Urinary bladder (tissue), 4 donors: ENCODE data around the gene DDR1. TPM values are rescaled to one million over a fixed set of nuclear protein-coding genes. Genes with fewer than 3 reads are reported as not detected.

ENCODE experiments used
- DNase-seq: peaks from one replicate; pipeline ENCODE4 v3.0.0-alpha.2; 2015; ENCODE audit errors: extremely low spot score
- H3K27ac ChIP-seq: one replicate; pipeline ENCODE4 v1.5.1; 2013; ENCODE audit warnings: low read depth, mild to moderate bottlenecking, moderate library complexity
- H3K36me3 ChIP-seq: one replicate; pipeline ENCODE4 v1.6.1; 2013; ENCODE audit warnings: mild to moderate bottlenecking, moderate library complexity; ENCODE audit not compliant: insufficient read depth
- H3K4me1 ChIP-seq: one replicate; pipeline ENCODE4 v1.6.1; 2013; ENCODE audit warnings: mild to moderate bottlenecking, moderate library complexity; ENCODE audit not compliant: insufficient read depth
- H3K4me3 ChIP-seq: one replicate; pipeline ENCODE4 v1.5.1; 2013; ENCODE audit warnings: low read depth, low read length
- WGBS: extraction: QIAGEN DNeasy Blood & Tissue Kit; methylation state at CpG from one replicate; pipeline ENCODE4 v1.1.7; 2013; 5-methylcytosine and 5-hydroxymethylcytosine counted together
- polyA plus RNA-seq: library from polyadenylated mRNA; stranded (reverse); fragments of 200-250 nt; gene quantifications from one replicate; pipeline ENCODE4 v1.2.3, GENCODE V29; 2013
- small RNA-seq: library from RNA; depleted of rRNA; stranded (forward); fragments of <200 nt; gene quantifications from one replicate; pipeline ENCODE3, GENCODE V24; 2014
- total RNA-seq: library from RNA; depleted of rRNA; stranded (reverse); fragments of >200 nt; gene quantifications from one replicate; pipeline ENCODE4 v1.2.3, GENCODE V29; 2014
- donor health status: healthy with polysubstance abuse.
- donor health status: healthy.

The DDR1 gene
- total and polyA plus RNA-seq, 2 donors, result 33.8 to 44.7 TPM

DNA sequence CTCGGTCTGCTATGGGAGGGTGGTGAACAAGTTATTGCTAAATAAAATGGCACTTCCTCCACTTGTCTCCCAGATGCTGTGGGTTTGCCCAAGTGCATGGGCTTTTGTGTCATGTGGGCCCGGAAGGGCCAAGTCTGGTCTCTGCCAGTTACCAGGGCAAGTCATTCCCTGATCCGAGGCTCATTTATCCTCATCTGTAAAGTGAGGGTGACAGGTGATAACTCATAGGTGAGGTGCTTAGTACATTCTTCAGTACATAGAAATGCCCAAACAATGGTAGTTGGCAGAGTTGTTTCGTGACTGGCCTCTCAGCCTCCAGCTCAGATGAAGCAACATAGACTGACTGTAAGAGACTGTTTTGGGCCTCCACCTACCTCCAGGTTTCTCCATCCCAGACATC, 54.4 kb downstream of the DDR1 start:
- Histone ChIP-seq H3K27ac (no peak overlapping the region), H3K4me1 (no peaks in the 10 kb centered on the region), H3K36me3 (no peaks in the 10 kb centered on the region), H3K4me3 (no peak overlapping the region)
- WGBS, result 77% methylated on average over 4 of the region's 4 CpGs
- no peak for DNase-seq

GRCh38 chr6:30939473-30939872, 55.2 kb downstream of the DDR1 start:
- 64% methylated on average over 3 of the region's 3 CpGs for WGBS

DNA sequence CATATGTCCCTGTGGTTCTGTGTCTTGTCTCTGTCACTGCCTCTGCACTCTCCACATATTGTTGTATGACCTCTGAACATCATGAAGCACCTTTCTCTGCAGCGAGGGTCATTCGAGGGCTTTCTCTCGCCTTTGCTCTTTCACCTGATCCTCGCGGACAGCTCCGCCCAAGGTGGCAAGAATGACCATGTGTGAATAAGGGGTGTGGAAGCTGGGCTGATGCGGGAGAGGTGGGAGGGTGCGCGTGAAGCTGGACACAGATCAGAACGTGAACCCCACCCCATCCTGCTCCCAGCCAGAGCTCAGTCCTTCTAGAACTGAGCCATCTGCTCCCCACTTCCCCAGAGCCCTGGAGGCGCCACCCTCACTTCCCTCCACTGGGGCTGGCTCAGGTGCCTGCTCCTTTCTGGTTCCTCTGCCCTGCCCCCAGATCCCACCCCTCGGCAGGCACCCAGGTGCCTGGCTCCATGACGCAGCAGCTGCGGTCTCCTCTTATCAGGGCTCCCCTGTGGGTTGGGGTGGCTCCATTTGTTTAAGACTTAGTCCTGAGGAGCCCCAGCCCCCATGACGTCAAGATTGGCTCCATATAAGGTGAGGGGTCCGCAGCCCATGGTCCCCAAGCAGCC, 56.2 kb downstream of the DDR1 start, which contains the start of gene MUCL3:
Gene MUCL3 (plus strand): TSS at position 613 of the 626 bp plus-strand sequence. CDS start 27 bp downstream, outside the sequence.
- H3K36me3 ChIP-seq, result no peaks in the 10 kb centered on the region
- no peak for DNase-seq
- 73% methylated on average over 16 of the region's 16 CpGs for WGBS
- H3K4me1 ChIP-seq, result no peaks in the 10 kb centered on the region
- no peak within 1 kb of the TSS for H3K4me3 ChIP-seq
- no peak within 1 kb of the TSS for H3K27ac ChIP-seq

More at GRCh38 chr6:30939473-30939872, 55.2 kb downstream of the DDR1 start:
- no peak overlapping the region for H3K27ac ChIP-seq
- DNase-seq, result no peak
- no peaks in the 10 kb centered on the region for H3K4me1 ChIP-seq
- no peak overlapping the region for H3K4me3 ChIP-seq
- H3K36me3 ChIP-seq, result no peaks in the 10 kb centered on the region

DNA sequence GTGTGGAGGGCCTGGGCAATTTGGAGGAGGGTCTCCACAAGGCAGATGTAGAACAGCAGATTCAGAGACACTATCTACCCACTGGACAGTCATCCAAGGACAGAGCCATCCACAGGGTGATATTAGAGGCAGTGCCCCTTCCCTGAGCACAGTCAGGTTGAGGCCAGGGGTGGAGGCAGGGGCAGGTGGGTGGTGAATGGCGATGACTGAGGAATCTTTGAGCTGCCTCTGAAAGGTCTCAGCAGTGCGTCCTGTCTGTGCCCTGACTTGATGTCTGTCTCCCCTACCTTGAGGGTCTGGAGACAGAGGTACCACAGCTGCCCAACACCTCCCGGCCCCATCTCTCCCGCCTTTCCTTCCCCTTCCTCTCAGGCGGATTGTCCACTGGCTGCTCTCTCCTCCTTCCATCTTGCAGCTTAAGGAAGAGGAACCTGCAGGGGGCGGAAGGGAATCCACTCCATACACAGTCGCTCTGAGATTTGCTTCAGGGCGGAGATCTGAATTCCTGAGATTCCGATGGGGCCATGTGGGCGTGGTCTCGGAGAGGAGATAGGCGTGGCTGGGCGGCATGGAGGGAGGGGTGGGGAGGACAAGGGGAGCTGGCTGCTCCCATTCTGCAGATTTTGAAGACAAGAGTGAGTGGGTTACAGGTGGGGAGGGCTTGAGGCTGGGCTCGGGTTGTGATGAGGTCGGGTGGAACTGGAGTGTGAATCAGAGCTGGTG, 58.2 kb downstream of the DDR1 start:
- H3K27ac ChIP-seq, result no peak overlapping the region
- H3K4me1 ChIP-seq, result no peaks in the 10 kb centered on the region
- WGBS, result 13% methylated on average over 15 of the region's 15 CpGs
- no peaks in the 10 kb centered on the region for H3K36me3 ChIP-seq
- no peak overlapping the region for H3K4me3 ChIP-seq
- DNase-seq, result peak; percentile 55

DNA sequence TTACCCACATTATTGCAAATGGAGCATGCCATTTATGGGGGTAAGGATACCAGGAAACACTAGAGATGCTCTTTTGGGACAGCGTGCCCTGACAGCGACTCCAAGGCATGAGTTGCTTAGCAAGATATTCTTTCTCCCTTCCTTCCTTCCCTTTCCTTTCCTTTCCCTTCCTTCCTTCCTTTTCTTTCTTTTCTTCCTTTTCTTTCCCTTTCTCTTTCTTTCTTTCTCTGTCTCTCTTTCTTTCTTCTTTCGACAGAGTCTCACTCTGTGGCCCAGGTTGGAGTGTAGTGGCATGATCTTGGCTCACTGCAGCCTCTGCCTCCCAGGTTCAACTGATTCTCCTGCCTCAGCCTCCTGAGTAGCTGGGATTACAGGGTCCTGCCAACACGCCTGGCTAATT, 59.7 kb downstream of the DDR1 start:
- Histone ChIP-seq H3K27ac (no peak overlapping the region), H3K4me3 (no peak overlapping the region), H3K36me3 (no peaks in the 10 kb centered on the region), H3K4me1 (no peaks in the 10 kb centered on the region)
- DNase-seq, result no peak
- 96% methylated on average over 4 of the region's 4 CpGs for WGBS

DNA sequence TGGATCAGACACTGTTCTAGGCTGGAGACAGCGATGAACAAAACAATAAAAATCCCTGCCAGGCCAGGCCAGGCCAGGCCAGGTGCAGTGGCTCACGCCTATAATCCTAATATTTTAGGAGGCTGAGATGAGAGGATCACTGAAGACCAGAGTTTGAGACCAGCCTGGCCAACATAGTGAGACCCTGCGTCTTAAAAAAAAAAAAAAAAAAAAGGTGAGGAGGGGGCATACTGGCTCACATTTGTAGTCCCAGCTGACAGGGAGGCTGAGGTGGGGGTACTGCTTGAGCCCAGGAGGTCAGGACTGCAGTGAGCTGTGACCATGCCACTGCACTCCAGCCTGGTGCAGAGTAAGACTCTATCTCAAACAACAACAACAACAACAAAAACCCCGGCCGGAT, 61.0 kb downstream of the DDR1 start:
- no peak for DNase-seq
- 79% methylated on average over 5 of the region's 5 CpGs for WGBS

DNA sequence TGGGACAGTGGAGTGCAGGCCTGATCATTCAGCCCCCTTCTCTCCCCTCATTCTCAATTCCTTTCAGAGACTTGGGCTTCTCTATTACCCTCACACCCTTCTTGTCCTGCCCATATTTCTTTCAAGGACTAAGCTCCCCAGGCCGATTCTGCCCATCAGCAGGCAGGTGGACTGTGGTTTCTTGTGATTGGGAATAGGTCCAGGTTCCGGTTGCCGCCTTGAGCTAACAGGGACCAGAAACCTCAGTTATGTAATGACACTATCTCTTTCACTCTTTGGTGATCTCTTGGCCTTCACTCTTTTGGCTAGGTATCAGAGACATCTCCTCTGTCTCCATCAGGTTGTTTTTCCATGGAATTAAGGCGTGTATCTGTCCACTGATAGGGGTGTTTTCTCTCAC, 62.9 kb downstream of the DDR1 start:
- H3K27ac ChIP-seq, result no peak overlapping the region
- H3K36me3 ChIP-seq, result no peaks in the 10 kb centered on the region
- 86% methylated on average over 4 of the region's 4 CpGs for WGBS
- no peaks in the 10 kb centered on the region for H3K4me1 ChIP-seq
- DNase-seq, result no peak
- no peak overlapping the region for H3K4me3 ChIP-seq

More for the DNA sequence above, 61.0 kb downstream of the DDR1 start:
- H3K4me3 ChIP-seq, result no peak overlapping the region
- no peaks in the 10 kb centered on the region for H3K4me1 ChIP-seq
- H3K27ac ChIP-seq, result no peak overlapping the region
- H3K36me3 ChIP-seq, result no peaks in the 10 kb centered on the region

DNA sequence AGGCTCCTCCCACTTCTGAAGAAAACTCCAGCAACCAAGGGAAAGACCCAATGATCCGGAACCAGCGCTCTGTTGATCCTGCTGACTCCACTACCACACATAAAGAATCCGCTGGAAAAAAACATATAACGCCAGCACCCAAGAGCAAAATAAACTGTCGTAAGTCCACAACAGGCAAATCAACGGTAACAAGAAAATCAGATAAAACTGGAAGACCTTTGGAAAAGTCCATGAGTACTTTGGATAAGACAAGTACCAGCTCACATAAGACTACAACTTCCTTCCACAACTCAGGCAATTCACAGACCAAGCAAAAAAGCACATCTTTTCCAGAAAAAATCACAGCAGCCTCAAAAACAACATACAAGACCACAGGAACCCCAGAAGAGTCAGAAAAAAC, 64.5 kb downstream of the DDR1 start:
- Histone ChIP-seq H3K4me1 (no peaks in the 10 kb centered on the region), H3K27ac (no peak overlapping the region), H3K4me3 (no peak overlapping the region), H3K36me3 (no peaks in the 10 kb centered on the region)
- no peak for DNase-seq
- WGBS, result 94% methylated on average over 6 of the region's 6 CpGs

Small RNA genes within 50 kb of the gene (small RNA-seq; reads per million reads assigned to genes)
- not detected for gene RF00019

Other genes with a start within 250 kb of the DDR1 start
- gene C6orf136, start 237.4 kb upstream of the DDR1 start, total RNA-seq, result 6.3 TPM
- 15.9 TPM for gene C6orf136, start 237.4 kb upstream of the DDR1 start, polyA plus RNA-seq
- gene DHX16, start 211.5 kb upstream of the DDR1 start, total RNA-seq, result 16.8 TPM
- 29.5 TPM for gene DHX16, start 211.5 kb upstream of the DDR1 start, polyA plus RNA-seq
- 32.7 TPM for gene PPP1R18, start 197.9 kb upstream of the DDR1 start, total RNA-seq
- gene PPP1R18, start 197.9 kb upstream of the DDR1 start, polyA plus RNA-seq, result 81.9 TPM
- gene NRM, start 193.5 kb upstream of the DDR1 start, total RNA-seq, result 7.0 TPM
- 20.3 TPM for gene NRM, start 193.5 kb upstream of the DDR1 start, polyA plus RNA-seq
- gene MDC1, start 167.2 kb upstream of the DDR1 start, total RNA-seq, result 9.8 TPM
- gene MDC1, start 167.2 kb upstream of the DDR1 start, polyA plus RNA-seq, result 18.3 TPM
- gene TUBB, start 164.2 kb upstream of the DDR1 start, total RNA-seq, result 376 TPM
- 332 TPM for gene TUBB, start 164.2 kb upstream of the DDR1 start, polyA plus RNA-seq
- 40.0 TPM for gene FLOT1, start 141.8 kb upstream of the DDR1 start, total RNA-seq
- gene FLOT1, start 141.8 kb upstream of the DDR1 start, polyA plus RNA-seq, result 298 TPM
- gene IER3, start 140.0 kb upstream of the DDR1 start, total RNA-seq, result 4.8 TPM
- gene IER3, start 140.0 kb upstream of the DDR1 start, polyA plus RNA-seq, result 71.9 TPM
- 26.2 TPM for gene GTF2H4, start 23.7 kb downstream of the DDR1 start, total RNA-seq
- 25.7 TPM for gene GTF2H4, start 23.7 kb downstream of the DDR1 start, polyA plus RNA-seq
- 14.4 TPM for gene VARS2, start 29.7 kb downstream of the DDR1 start, total RNA-seq
- gene VARS2, start 29.7 kb downstream of the DDR1 start, polyA plus RNA-seq, result 10.3 TPM
- not detected for gene SFTA2, start 47.7 kb downstream of the DDR1 start, total RNA-seq
- gene SFTA2, start 47.7 kb downstream of the DDR1 start, polyA plus RNA-seq, result not detected
- gene MUCL3, start 56.5 kb downstream of the DDR1 start, total RNA-seq, result not detected
- gene MUCL3, start 56.5 kb downstream of the DDR1 start, polyA plus RNA-seq, result not detected
- not detected for gene MUC21, start 99.2 kb downstream of the DDR1 start, total RNA-seq
- gene MUC21, start 99.2 kb downstream of the DDR1 start, polyA plus RNA-seq, result not detected
- not detected for gene MUC22, start 126.0 kb downstream of the DDR1 start, total RNA-seq
- gene MUC22, start 126.0 kb downstream of the DDR1 start, polyA plus RNA-seq, result not detected
- gene C6orf15, start 228.1 kb downstream of the DDR1 start, total RNA-seq, result not detected
- not detected for gene C6orf15, start 228.1 kb downstream of the DDR1 start, polyA plus RNA-seq
- 0.48 TPM for gene PSORS1C1, start 230.3 kb downstream of the DDR1 start, total RNA-seq
- gene PSORS1C1, start 230.3 kb downstream of the DDR1 start, polyA plus RNA-seq, result 6.8 TPM
- gene CDSN, start 235.9 kb downstream of the DDR1 start, total RNA-seq, result not detected
- not detected for gene CDSN, start 235.9 kb downstream of the DDR1 start, polyA plus RNA-seq